ENCODE data around the gene SAP30L.

DNA sequence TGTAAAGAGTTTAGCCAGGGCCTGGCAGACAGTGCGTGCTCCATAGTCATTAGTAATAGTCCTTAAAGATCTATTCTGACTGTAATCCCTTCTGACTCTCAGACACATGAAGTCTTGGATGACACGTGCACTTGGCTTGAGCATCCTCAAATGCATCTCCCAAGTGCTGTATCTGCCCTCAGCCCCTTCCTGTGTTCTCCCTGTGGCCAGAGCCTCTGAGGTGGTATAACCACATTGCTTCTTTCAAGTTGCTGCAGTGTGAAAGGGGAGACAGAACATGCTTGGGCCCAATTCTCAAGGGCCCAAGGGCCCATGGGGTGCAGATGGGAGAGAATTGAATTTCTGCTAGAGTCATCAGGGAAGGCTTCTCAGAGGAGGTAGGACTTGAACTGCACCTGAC, 62.3 kb downstream of the SAP30L start:
- TF ChIP-seq, protein P1, sequence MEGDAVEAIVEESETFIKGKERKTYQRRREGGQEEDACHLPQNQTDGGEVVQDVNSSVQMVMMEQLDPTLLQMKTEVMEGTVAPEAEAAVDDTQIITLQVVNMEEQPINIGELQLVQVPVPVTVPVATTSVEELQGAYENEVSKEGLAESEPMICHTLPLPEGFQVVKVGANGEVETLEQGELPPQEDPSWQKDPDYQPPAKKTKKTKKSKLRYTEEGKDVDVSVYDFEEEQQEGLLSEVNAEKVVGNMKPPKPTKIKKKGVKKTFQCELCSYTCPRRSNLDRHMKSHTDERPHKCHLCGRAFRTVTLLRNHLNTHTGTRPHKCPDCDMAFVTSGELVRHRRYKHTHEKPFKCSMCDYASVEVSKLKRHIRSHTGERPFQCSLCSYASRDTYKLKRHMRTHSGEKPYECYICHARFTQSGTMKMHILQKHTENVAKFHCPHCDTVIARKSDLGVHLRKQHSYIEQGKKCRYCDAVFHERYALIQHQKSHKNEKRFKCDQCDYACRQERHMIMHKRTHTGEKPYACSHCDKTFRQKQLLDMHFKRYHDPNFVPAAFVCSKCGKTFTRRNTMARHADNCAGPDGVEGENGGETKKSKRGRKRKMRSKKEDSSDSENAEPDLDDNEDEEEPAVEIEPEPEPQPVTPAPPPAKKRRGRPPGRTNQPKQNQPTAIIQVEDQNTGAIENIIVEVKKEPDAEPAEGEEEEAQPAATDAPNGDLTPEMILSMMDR (conservative IDR thresholded peaks at IDR 0.05) = no peak
- no peak for TF ChIP-seq EZH2 (IDR thresholded peaks at IDR 0.05; ENCODE audit: low read depth)

Data from PC-9 (cell line).